NCI-H1694 treated with DMSO at 0.1 percent for 48 hours (cell line): ENCODE measurements around the gene SLC66A2.
A peak's percentile ranks its signal among the peaks of the same experiment; 100 is the strongest.
"Not testable (repeated sequence)": the region's sequence is repeated elsewhere in the genome, so short reads cannot be mapped to it uniquely, and the experiment has no call there.

Experiments used
- DNase-seq: peaks from one replicate; lab custom pipeline; 2025; lab: John Stamatoyannopoulos, UW

Gene SLC66A2

DNA sequence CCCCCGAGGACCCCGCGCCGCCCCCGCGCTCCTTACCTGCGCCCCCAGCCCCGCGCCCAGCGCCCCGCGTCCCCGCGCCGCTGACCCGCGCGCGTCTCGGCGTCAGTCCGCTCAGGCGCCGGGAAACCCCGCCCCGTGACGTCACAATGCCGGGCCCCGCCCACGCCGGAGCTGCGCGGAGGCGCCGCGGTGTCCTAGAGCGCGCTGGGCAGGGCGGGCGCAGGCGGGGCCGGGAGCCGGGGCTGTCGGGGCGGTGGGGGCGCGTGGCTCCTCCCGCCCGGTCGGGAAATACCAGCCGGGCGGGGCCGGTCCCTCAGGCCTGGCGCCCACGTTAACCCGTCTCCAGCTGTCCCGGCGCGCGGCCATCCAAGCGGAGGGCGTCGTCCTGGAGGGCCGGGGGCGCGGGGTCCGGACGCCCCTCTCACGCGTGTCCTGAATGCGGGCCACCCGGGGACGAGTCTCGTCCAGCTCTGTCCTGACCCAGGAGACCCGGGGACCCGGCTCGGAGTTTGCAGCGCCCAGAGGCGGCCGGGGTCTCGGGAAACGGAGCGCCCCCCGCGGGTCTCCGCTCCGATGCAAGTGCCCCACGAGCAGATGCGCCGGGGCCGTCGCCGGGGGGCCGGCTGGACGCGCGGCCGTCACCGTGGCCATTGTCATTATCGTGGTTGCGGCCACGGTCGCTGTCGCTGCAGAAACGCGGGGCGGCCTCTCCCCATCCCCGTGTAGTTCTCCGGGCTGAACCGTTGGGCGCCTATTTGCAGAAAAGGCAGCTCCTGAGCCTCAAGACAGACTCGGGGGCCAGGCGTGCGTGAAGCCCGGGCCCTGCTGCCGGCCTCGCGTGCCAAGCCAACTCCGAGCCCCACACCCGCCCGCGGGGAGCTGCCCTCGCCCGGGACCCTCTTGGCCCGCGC lies at the start of gene SLC66A2:
SLC66A2 (minus strand) TSS at position 109 of the 911 bp plus-strand sequence. CDS start 727 bp downstream, outside the sequence.
- peak; percentile 18 for DNase-seq

DNA sequence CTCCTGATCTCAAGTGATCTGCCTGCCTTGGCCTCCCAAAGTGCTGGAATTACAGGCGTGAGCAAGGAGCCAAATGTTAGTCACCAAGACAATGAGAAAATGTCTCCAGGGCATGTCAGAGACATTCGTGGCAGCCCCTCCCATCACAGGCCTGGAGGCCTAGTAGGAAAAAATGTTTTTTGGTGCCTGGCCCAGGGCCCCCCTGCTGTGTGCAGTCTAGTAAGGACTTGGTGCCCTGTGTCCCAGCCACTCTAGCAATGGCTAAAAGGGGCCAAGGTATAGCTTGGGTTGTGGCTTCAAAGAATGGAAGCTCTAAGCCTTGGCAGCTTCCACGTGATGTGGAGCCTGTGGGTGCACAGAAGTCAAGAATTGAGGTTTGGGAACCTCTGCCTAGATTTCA lies 49.4 kb upstream of the SLC66A2 start:
- DNase-seq = no peak

DNA sequence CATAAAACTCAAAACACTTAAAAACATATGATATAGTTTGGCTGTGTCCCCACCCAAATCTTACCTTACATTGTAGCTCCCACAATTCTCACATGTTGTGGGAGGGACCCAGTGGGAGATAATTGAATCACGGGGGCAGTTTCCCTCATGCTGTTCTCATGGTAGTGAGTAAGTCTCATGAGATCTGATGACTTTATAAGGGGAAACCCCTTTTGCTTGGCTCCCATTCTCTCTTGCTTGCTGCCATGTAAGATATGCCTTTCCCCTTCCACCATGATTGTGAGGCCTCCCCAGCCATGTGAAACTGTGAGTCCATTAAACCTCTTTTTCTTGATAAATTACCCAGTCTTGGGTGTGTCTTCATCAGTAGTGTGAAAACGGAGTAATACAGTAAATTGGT lies 48.2 kb upstream of the SLC66A2 start:
- not testable (repeated sequence) for DNase-seq

DNA sequence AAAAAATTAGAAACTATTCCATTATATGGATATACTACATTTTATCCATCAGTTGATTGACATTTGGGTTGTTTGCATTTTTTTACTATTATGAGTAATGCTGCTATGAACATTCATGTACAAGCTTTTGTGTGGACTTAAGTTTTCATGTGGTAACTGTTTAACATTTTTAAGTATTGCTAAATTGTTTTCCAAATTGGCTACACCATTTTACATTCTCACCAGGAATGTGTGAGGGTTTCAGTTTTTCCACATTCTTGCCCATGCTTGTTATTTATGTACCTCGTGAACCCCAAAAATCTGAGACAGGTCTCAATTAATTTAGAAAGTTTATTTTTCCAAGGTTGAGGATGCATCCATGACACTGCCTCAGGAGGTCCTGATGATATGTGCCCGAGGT lies 40.0 kb upstream of the SLC66A2 start:
- DNase-seq = no peak

DNA sequence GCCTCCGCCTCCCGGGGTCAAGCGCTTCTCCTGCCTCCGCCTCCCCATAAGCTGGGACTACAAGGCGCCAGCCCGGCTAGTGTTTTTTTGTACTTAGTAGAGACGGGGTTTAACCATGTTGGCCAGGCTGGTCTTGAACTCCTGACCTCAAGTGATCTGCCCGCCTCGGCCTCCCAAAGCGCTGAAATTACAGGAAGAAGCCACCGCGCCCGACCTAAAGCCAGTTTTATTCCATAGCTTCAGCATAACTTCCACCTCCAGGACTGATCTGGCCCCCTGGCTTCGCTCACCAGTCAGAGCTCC lies 37.7 kb upstream of the SLC66A2 start:
- DNase-seq = no peak

DNA sequence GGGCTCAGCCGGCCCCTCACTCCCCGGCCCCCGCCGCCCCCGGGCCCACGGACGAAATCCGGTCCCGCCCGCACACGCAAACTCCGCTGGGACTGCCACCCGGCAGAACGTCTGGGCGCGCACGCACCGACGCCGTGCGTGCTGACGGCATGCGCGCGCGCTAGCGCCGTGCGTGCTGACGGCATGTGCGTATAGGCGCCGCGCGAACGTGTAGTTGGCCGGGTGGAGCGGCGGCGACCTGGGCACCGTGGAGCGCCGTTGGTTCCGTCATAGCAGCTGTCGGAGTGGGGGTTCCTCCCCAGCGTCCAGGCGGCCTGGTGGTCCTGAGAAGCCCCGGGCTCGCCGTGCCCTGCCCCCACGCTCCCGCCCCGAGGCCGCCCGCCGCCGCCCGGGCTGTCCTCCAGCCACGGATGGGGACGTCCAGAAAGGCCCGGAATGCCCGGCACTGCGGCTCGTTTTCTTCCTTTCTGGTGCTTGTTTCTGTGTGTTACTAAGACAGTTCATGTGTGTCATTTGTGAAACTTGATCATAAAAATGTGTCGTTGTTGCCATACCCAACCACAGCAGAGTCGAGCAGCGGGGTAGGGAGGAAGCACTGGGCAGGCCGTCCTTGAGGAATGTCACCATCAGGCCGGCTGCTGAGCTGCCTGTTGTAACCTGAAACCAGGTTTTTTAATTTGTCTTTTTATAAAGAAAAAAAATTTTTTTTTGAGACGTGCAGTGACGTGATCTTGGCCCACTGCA lies 37.2 kb upstream of the SLC66A2 start, which contains the start of gene TXNL4A:
TXNL4A (minus strand) TSS at position 113 of the 744 bp plus-strand sequence. CDS start 171 bp downstream, outside the sequence.
- peak; percentile 54 for DNase-seq

DNA sequence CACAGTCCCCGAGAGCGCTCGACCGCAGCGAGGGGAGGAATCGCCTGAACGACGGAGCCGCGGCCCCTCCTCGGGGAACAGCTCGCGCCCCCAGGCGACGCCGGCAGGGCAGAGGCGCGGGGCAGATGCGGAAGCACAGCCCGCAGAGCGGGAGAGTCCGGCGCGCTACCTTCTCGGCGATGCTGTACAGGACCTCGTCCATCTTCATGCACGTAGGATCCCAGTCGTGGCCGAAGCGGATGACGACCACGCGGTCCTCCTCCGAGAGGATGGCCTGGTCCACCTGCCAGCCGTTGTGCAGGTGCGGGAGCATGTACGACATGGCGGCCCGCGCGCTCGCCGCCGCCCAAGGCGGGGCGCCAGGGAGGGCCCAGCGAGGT lies 36.6 kb upstream of the SLC66A2 start:
- peak; percentile 43 for DNase-seq

DNA sequence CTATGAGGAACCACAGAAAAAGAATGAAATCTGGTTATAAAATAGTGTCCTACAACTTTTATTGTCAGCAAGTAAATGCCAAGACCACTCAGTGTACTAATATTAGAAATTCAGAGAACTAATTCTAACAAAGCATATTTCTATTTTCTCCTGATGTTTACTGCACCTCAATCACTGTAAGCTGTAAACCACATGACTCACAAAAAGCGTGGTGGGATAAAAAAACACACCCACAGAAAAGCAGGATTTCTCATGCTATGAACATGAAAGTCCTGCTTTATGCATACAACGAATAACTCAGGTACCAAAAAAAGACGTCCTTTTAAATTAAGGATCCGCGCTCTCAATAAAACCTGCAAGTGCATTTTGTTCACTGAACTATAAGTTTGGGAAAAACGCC lies 36.1 kb upstream of the SLC66A2 start:
- no peak for DNase-seq

DNA sequence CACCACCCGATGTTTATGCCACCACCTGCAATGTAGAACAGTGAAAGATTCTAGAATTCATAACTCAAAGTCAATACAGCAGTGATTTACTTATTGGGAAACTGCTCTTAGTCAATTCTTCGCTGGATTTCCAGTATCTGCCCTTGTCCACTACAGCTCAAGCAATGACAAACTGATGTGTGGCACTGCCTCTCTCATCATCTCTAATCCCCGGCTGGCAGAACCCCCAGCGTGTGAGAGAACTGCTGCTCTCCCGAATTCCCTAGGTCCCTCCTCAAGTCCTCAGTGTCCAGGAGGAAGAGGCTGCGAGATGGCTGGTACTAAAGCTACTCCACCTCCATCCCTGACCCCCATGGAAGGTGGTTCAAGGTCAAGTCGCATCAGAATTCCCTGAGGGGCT lies 35.3 kb upstream of the SLC66A2 start:
- DNase-seq = no peak

DNA sequence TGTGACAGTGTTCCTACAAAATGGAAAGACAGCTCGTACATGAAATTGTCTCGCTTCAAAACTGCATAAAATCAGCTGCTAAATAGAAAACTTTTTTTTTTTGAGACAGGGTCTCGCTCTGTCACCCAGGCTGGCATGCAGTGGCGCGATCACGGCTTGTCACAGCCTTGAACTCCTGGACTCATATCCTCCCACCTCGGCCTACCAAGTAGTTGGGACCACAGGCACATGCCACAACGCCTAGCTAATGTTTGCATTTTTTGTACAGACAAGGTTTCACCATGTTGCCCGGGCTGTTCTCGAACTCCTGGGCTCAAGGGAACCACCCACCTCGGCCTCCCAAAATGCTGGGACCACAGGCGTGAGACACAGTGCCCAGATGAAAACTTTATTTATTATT lies 33.7 kb upstream of the SLC66A2 start:
- DNase-seq = no peak

DNA sequence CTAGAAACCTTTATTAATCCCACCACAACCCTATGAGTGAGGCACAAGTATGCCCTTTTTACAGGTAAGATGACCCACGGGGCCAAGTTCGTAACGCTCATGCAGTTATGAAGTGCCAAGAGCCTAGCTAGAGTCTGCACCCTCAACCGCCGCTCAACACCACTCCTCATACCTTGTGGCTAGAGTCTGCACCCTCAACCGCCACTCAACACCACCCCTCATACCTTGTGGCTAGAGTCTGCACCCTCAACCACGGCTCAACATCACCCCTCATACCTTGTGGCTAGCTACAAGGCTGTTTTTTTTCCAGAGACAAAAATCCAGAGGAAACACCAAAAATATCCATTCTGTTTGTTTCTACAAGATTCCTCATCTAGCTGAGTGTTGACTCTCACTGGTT lies 32.3 kb upstream of the SLC66A2 start:
- DNase-seq = no peak

DNA sequence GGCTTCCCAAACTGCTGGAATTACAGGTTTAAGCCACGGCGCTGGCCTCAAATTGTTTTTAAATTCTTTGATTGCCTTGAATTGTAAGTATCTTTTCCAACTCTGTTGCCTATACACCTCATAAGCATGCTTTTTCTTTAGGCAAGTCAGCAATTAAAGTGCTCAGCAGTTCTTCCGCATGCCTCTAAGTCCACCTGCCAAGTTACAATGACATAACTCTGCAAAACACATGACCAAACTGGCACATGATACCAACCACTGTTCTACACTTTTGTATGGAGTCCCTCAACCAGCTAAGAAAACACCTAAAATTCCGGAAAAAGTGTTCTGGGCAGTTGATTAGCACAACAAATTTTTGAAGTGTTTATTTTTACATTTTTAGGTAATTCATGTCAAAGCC lies 31.8 kb upstream of the SLC66A2 start:
- DNase-seq = no peak

DNA sequence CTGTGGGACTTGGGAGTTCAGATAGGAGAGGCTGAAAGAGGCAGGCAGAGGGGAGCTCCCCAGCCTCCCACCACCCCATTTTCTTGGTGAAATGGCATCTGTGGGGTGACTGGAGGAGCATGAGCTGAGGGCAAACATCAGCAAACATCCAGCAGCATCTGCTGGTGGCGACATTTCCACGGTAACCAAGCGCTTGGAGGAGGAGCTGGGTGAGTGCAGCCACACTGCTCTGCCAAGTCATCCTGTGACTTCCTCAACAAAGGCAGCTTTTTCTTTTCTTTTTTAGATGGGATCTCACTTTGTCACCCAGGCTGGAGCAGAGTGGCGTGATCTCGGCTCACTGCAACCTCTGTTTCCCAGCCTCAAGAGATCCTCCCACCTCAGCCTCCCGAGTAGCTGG lies 31.3 kb upstream of the SLC66A2 start:
- no peak for DNase-seq

DNA sequence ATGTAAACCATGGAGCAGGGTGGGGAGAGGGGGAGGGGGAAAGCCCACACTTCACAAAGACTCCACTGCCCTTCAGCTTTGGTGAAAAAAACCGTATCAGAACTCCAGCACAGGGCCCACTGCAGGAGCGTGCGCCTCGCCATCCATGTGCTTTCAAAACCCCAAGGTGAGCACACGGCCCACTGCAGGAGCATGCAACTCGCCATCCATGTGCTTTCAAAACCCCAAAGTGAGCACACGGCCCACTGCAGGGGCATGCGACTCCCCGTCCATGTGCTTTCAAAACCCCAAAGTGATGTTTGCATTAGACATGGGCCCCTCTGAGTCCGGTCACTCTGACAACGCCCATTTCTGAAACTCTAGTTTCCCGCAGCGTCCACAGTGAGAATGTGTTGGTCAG lies 29.1 kb upstream of the SLC66A2 start:
- no peak for DNase-seq

DNA sequence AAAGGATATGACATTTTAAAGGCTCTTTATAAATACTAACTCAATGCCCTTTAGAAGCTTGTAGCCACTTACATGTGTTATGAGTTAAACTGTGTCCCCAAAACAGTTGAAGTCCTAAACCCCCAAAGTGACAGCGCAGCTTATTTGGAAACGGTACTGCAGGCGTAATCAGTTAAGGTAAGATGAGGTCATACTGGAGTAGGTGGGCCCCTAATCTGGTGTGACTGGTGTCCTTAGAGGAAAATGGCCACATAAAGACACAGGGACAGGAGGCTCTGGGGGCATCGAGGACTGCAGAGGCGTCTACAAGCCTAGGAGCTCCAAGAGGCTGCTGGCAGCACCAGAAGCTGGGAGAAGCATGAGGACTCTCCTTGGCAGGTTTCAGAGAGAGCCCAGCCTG lies 28.4 kb upstream of the SLC66A2 start:
- DNase-seq = no peak

DNA sequence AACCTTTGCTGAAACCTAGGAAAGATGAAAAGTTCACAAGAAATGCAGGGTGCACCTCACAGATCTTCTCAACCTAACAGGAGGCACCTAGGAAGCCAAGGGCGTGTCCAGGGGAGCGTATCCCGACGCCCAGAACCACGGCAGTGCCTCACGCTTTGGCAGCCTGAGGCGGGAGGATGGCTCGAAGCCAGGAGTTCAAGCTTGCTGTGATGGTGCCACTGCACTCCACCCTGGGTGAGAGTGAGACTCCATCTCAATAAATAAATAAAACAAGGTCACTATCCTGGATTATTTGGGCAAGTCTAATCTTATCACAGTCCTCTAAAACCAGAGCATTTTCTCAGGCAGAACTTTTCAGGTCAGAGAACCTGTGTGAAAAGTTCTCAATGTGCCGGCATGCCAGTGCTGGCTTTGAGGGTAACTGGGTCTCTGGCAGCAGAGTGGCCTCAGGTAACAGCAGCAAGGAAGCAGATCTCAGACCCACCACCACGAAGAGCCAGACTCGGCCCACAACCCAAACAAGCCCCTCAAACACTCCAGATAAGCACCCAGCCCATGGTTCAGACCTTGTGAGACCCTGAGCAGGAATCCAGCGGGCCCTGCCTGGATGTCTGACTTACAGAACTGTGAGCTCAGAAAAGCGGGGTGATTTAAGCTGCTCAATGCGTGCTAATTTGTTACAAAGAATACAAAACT lies 24.7 kb upstream of the SLC66A2 start:
- no peak for DNase-seq

DNA sequence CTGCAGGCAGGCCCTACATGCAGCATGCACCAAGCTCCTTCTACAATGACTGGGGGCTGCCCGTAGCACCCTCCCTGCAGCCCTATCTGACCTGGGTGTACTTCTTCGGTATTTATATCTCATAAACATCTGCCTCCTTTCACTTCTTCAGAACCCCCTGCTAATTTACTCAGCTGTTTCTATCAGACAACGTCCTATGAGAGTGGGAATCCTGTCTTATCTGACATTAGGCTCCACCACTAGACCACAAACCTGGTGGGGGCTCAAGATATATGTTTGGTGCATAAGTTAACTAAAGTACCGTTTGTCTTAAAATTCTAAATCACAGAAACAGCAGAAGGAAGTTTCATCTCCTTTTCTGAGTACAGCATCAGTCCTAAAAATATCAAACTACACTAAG lies 23.6 kb upstream of the SLC66A2 start:
- DNase-seq = no peak

DNA sequence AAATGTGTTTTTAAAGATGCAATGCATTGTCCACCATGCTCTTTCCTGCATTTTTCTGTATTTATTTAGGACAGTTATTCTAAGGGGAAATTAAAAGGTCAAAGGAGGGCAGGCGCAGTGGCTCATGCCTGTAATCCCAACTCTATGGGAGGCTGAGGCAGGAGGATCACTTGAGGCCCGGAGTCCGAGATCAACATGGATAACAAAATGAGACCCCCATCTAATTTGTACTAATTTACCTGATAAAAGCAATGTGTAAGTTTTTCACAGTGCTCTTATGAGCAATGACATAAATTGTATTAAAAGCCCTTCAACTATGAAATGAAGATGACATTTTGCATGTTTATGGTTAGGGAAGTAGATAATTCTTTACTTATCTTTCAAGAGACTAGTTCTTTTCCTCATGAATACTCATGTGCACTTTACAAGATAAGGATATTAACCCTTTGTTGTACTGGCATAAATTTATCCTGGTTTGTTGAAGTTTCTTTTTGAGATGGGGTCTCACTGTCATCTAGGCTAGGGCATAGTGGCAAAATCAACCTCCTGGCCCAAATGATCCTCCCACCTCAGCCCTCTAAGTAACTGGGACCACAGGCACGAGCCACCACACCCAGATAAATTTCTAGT lies 22.7 kb upstream of the SLC66A2 start:
- no peak for DNase-seq

DNA sequence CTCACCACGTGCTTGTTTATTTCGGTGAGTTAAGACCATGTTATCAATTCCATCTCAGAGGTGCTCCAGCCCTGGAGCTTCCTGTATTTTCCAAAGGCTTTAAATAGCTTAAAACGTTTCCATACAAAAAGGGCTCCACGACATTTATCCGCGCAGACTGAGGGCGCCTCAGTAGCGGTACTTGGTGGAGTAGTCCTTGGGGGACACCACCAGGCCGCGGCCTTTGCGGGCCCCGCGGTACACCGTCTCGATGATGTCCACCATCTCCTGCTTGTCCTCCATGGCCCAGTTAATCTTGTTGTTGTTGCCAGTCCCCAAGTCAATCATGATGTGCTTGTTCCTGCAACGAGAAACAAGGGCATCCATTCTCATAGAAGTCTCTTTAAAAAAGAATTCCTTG lies 22.1 kb upstream of the SLC66A2 start:
- DNase-seq = no peak

DNA sequence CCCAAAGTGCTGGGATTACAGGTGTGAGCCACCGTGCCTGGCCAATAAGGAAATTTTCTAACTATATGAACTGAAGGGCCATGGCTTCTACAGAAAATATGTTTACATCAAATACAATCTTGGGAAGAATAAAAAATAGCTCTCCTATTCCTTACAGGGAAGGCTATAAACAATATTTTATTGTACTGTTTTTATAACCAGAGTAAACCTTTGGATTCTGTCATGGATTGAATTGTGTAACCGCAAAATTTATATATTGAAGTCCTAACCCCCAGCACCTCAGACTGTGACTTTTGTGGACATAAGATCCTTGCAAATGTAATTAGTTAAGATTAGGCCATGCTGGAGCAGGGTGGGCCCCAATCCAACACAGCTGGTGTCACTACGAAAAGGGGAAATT lies 21.3 kb upstream of the SLC66A2 start:
- DNase-seq = no peak

DNA sequence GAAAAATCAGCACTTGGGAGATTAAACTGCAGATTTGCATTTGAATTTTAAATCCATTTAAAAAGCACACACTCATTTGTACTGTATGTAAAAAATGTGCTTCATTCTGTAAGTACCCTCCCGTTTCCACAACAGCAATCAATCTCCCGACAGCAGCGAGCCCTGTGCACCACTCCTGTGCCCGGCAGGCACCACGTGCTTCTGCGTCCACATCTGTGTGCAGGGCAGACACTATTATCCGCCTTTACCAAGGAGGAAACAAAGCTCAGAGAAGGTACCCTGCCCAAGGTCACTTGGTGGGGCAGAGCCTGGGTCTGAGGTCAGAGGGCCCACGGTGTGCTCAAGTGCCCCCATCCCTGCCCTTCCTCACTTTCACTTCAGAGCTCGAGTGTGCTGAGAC lies 20.5 kb upstream of the SLC66A2 start:
- no peak for DNase-seq

DNA sequence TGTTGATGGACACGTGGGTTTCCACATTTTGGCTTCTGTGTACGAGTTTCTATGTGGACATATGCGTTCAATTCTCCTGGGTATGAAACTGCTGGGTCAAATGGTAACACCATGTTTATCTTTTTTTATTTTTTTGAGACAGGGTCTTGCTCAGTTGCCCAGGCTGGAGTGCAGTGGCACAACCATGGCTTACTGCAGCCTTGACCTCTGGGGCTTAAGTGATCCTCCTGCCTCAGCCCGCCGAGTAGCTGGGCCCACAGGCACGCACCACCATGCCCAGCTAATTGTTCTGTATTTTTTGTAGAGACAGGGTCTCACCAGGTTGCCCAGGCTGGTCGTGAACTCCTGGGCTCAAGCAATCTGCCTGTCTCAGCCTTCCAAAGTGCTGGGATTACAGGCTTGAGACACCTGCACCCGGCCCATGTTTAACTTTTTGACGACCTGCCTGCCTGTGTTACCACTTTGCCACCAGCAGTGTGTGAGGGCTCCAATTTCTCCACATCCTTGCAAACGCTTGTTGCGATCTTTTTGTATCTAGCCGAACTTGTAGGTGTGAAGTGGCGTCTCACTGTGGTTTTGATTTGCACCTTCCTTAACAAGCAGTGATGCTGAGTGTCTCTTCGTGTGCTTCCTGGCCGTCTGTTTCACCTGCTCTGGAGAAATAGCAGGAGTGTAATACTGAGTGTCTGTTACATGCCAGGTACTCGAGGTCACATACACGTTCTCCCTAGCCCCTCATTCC lies 19.9 kb upstream of the SLC66A2 start:
- no peak for DNase-seq
